K562 (cell line): Measurements from ENCODE around the gene THADA. TPM values are rescaled to one million over a fixed set of nuclear protein-coding genes. Genes with fewer than 3 reads are reported as not detected.

ENCODE experiments used
- ATAC-seq: fragments of 200-7000 bp; cut with Tn5 transposase; 3 replicates; pipeline ENCODE4 v1.9.1; 2020; ENCODE audit warnings: moderate library complexity
- BruUV-seq: library from RNA; stranded (reverse); fragments of 400-500 nt; replicated peaks from 2 replicates; lab custom pipeline; 2021; lab: Mats Ljungman, UMichigan
- CTCF ChIA-PET: fragments of 300-600 bp; formaldehyde crosslinking; extraction: SDS; loops from one replicate; lab custom pipeline; 2021; ENCODE audit warnings: low intra/inter-chr PET ratio; lab: Yijun Ruan, JAX
- POLR2A ChIA-PET: fragments of 300-600, 350-650 bp; sonication (Branson Sonifier 250); formaldehyde crosslinking; extraction: SDS; loops from one replicate; lab custom pipeline; 2021; ENCODE audit warnings: antibody characterized with exemption, inconsistent platforms; lab: Yijun Ruan, JAX
- DNase-seq, 4 experiments: peaks; one replicate each; pipeline versions ENCODE4 v3.0.0 to v3.0.0-alpha.2; 2011 to 2018; ENCODE audit warnings: low spot score in 3 of 4, mixed read lengths in 3 of 4; ENCODE audit errors: extremely low read depth in 1 of 4
- FAIRE-seq: peaks from 2 replicates; lab custom pipeline; 2011; peaks lifted over from hg19 to GRCh38; lab: Jason Lieb, UNC
- H2AFZ ChIP-seq: 2 replicates; pipeline ENCODE4 v1.6.0; 2011; ENCODE audit warnings: low read depth, low read length, control low read depth, inconsistent platforms
- H3K27ac ChIP-seq: fragments of 200-600 bp; 3 replicates; pipeline ENCODE4 v1.8.0; 2011; ENCODE audit warnings: low read depth, mild to moderate bottlenecking, control low read depth, inconsistent platforms, low read length, moderate library complexity, mixed read lengths; ENCODE audit errors: extremely low read depth
- H3K27me3 ChIP-seq, 2 experiments: fragments of 300-600 bp in 1 of 2; 2 replicates in 1 of 2; 3 replicates in 1 of 2; pipeline versions ENCODE4 v1.6.0 to v1.8.0; 2011; ENCODE audit warnings: inconsistent platforms in 2 of 2, low read length in 2 of 2, mild to moderate bottlenecking in 1 of 2, mixed read lengths in 1 of 2, moderate library complexity in 1 of 2; ENCODE audit not compliant: control insufficient read depth in 2 of 2, insufficient read depth in 2 of 2
- H3K36me3 ChIP-seq: fragments of 300-600 bp; 3 replicates; pipeline ENCODE4 v1.8.0; 2011; ENCODE audit warnings: mild to moderate bottlenecking, low read length, inconsistent platforms; ENCODE audit not compliant: control insufficient read depth, insufficient read depth
- H3K4me1 ChIP-seq, 2 experiments: fragments of 200-600 bp in 1 of 2; replicated peaks in 1 of 2; 2 replicates in 1 of 2; 3 replicates in 1 of 2; pipeline versions ENCODE4 v1.5.1 to v1.8.0; 2011; ENCODE audit warnings: inconsistent platforms in 2 of 2, low read length in 2 of 2, mild to moderate bottlenecking in 1 of 2, mixed read lengths in 1 of 2, moderate library complexity in 1 of 2; ENCODE audit not compliant: control insufficient read depth in 2 of 2, insufficient read depth in 2 of 2
- H3K4me2 ChIP-seq: 2 replicates; pipeline ENCODE4 v1.6.1; 2011; ENCODE audit warnings: low read length, control low read depth, inconsistent platforms, mixed read lengths; ENCODE audit not compliant: insufficient read depth
- H3K4me3 ChIP-seq: fragments of 200-600 bp; sonication (generic), shearing (Covaris generic); 2 replicates; pipeline ENCODE4 v1.5.1; 2016; ENCODE audit warnings: control low read depth, inconsistent platforms
- H3K79me2 ChIP-seq: fragments of 200-600 bp; 3 replicates; pipeline ENCODE4 v1.8.0; 2011; ENCODE audit warnings: low read length, inconsistent platforms; ENCODE audit not compliant: control insufficient read depth, insufficient read depth
- H3K9ac ChIP-seq, 2 experiments: 2 replicates each; pipeline versions ENCODE4 v1.6.0 to v1.6.1; 2011; ENCODE audit warnings: low read depth in 2 of 2, low read length in 2 of 2, control low read depth in 1 of 2, inconsistent platforms in 1 of 2, mild to moderate bottlenecking in 1 of 2, mixed read lengths in 1 of 2; ENCODE audit not compliant: insufficient read depth in 1 of 2
- H3K9me1 ChIP-seq: one replicate; pipeline ENCODE4 v1.6.0; 2011; ENCODE audit warnings: inconsistent platforms, mild to moderate bottlenecking, low read length, moderate library complexity; ENCODE audit not compliant: control insufficient read depth, insufficient read depth
- H3K9me3 ChIP-seq: replicated peaks from 2 replicates; pipeline ENCODE4 v1.5.1; 2011; ENCODE audit warnings: low read depth, low read length, inconsistent platforms; ENCODE audit not compliant: control insufficient read depth, insufficient read depth
- H4K20me1 ChIP-seq: replicated peaks from 2 replicates; pipeline ENCODE4 v1.6.1; 2011; ENCODE audit warnings: low read length, inconsistent platforms, mixed read lengths; ENCODE audit not compliant: control insufficient read depth, insufficient read depth
- HES1 ChIP-seq: fragments of 450-650 bp; IDR thresholded peaks from 2 replicates; pipeline ENCODE4 v1.6.1; 2016; ENCODE audit warnings: low read depth, mild to moderate bottlenecking, moderate library complexity
- MED1 ChIP-seq: sonication (generic); formaldehyde crosslinking; IDR thresholded peaks from 2 replicates; pipeline ENCODE4 v1.8.1; 2023; ENCODE audit warnings: missing genetic modification reagents, borderline replicate concordance
- SRSF7 ChIP-seq: fragments of 200-400 bp; formaldehyde crosslinking; optimal IDR thresholded peaks from 2 replicates; pipeline ENCODE3; 2017; ENCODE audit warnings: mild to moderate bottlenecking, low read depth, low read length
- TGIF2 ChIP-seq: sonication (generic); formaldehyde crosslinking; IDR thresholded peaks from 2 replicates; pipeline ENCODE4 v1.8.1; 2022; ENCODE audit warnings: mild to moderate bottlenecking, missing genetic modification reagents, moderate library complexity
- ZBTB12 ChIP-seq: fragments of 250-450 bp; sonication (Bioruptor Pico); IDR thresholded peaks from 2 replicates; pipeline ENCODE4 v1.4.0; 2020
- ZKSCAN3 ChIP-seq: fragments of 250-450 bp; sonication (Bioruptor Pico); IDR thresholded peaks from 2 replicates; pipeline ENCODE4 v1.4.0; 2020
- WGBS: fragments of 100-300 bp; shearing (Covaris generic); methylation state at CpG from one replicate; pipeline ENCODE4 v1.1.6; 2016; ENCODE audit warnings: low coverage, mixed read lengths; ENCODE audit not compliant: insufficient coverage; ENCODE audit errors: missing lambda C conversion rate; 5-methylcytosine and 5-hydroxymethylcytosine counted together
- in situ Hi-C: fragments of 300-500 bp; cut with MboI; formaldehyde crosslinking; loops from 4 replicates; pipeline ENCODE4 v1.15.0; 2018; ENCODE audit warnings: inconsistent platforms, mixed read lengths
- intact Hi-C: fragments of 100-400 bp; cut with micrococcal nuclease; formaldehyde crosslinking; loops from 2 replicates; pipeline ENCODE4 v1.14.2; 2022
- polyA plus RNA-seq, 8 experiments: library from polyadenylated mRNA; depleted of rRNA in 4 of 8; stranded (reverse) in 5 of 8; unstranded in 3 of 8; fragments of >200 nt; fragmentation: Nextera tagmentation in 2 of 8; fragmentation: Illumina TruSeq in 1 of 8; extraction: Ambion mirVana in 2 of 8; extraction: Trizol in 1 of 8; gene quantifications; 2 replicates each; pipeline versions ENCODE4 v1.2.1 to v1.2.3, GENCODE V29; 2011 to 2014; ENCODE audit warnings: inconsistent platforms in 1 of 8, missing spikeins in 1 of 8
- total RNA-seq, 7 experiments: library from RNA; depleted of rRNA in 6 of 7; stranded (reverse); fragments of >200 nt in 6 of 7; fragmentation: Illumina TruSeq in 2 of 7; extraction: Trizol in 2 of 7; gene quantifications; 2 replicates each; pipeline versions ENCODE4 v1.2.1 to v1.2.3, GENCODE V29; 2011 to 2021; ENCODE audit warnings: low replicate concordance in 1 of 7
- TF ChIP-seq, protein P1 (sequence below): fragments of 450-650 bp; IDR thresholded peaks from 2 replicates; pipeline ENCODE4 v1.6.1; 2017; ENCODE audit warnings: antibody characterized with exemption, mild to moderate bottlenecking
- TF ChIP-seq, protein P2 (sequence below): sonication (generic); formaldehyde crosslinking; IDR thresholded peaks from 2 replicates; pipeline ENCODE4 v1.8.1; 2023; ENCODE audit warnings: mild to moderate bottlenecking, missing genetic modification reagents

The THADA gene
- total and polyA plus RNA-seq, 9 of the 15 experiments (the other 6 are each of a cell fraction or from before 2014, with no cell fraction given) = 17.8 to 34.7 (median 31.9) TPM

DNA sequence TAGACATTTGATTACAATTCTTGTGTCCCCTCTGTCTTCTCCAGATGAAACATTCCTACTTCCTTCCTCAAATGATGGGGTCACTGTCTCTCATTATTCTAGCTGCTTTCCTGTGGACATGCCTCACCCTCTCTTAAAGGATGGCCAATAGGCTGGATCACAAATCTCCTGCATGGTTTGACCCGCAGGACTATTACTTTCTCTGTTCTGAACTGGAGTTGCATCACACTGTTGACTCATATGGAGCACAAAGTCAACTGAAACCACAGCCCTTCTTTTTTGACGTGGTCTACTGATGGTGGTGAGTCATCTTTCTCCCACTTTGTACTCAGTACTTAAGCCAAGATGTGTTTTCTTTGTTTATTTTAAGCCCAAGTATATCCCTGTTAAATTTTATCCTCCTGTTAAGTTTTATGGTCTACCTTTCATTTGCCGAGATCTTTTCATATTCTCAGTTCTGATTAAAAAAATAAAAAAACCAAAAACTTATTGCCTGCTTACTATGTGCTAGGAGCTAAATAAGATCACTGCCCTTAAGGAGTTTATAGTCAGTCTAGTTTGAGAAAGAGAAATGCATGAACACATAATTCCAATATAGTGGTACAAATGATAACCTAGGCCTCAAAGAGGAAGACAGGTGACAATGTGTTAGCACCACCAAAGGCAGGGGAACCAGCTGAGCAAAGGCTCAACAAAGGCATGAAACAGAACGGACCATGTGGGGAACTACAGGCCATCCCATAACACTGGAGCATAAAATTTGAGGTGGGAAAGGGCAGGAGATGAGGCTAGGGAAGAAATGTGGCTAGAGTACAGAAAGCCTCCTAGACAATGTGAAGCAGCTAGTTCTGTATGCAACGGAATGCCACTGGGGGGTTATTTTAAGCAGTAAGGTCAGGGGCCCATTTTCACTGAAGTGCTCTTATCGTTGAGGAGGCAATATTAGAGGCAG is 301.8 kb downstream of the THADA start:
- in situ Hi-C loops = no loop called here
- H3K4me3 ChIP-seq = no peak overlapping the region
- TF ChIP-seq TGIF2 (CRISPR knock-in tag) = no peak
- TF ChIP-seq, protein P1, sequence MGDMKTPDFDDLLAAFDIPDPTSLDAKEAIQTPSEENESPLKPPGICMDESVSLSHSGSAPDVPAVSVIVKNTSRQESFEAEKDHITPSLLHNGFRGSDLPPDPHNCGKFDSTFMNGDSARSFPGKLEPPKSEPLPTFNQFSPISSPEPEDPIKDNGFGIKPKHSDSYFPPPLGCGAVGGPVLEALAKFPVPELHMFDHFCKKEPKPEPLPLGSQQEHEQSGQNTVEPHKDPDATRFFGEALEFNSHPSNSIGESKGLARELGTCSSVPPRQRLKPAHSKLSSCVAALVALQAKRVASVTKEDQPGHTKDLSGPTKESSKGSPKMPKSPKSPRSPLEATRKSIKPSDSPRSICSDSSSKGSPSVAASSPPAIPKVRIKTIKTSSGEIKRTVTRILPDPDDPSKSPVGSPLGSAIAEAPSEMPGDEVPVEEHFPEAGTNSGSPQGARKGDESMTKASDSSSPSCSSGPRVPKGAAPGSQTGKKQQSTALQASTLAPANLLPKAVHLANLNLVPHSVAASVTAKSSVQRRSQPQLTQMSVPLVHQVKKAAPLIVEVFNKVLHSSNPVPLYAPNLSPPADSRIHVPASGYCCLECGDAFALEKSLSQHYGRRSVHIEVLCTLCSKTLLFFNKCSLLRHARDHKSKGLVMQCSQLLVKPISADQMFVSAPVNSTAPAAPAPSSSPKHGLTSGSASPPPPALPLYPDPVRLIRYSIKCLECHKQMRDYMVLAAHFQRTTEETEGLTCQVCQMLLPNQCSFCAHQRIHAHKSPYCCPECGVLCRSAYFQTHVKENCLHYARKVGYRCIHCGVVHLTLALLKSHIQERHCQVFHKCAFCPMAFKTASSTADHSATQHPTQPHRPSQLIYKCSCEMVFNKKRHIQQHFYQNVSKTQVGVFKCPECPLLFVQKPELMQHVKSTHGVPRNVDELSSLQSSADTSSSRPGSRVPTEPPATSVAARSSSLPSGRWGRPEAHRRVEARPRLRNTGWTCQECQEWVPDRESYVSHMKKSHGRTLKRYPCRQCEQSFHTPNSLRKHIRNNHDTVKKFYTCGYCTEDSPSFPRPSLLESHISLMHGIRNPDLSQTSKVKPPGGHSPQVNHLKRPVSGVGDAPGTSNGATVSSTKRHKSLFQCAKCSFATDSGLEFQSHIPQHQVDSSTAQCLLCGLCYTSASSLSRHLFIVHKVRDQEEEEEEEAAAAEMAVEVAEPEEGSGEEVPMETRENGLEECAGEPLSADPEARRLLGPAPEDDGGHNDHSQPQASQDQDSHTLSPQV = peak; percentile 80
- peak; percentile 65 for TF ChIP-seq ZBTB12 (CRISPR knock-in tag)
- TF ChIP-seq HES1 = no peak
- TF ChIP-seq SRSF7 = no peak
- TF ChIP-seq ZKSCAN3 (CRISPR knock-in tag) = no peak
- no peak for TF ChIP-seq MED1
- TF ChIP-seq, protein P2, sequence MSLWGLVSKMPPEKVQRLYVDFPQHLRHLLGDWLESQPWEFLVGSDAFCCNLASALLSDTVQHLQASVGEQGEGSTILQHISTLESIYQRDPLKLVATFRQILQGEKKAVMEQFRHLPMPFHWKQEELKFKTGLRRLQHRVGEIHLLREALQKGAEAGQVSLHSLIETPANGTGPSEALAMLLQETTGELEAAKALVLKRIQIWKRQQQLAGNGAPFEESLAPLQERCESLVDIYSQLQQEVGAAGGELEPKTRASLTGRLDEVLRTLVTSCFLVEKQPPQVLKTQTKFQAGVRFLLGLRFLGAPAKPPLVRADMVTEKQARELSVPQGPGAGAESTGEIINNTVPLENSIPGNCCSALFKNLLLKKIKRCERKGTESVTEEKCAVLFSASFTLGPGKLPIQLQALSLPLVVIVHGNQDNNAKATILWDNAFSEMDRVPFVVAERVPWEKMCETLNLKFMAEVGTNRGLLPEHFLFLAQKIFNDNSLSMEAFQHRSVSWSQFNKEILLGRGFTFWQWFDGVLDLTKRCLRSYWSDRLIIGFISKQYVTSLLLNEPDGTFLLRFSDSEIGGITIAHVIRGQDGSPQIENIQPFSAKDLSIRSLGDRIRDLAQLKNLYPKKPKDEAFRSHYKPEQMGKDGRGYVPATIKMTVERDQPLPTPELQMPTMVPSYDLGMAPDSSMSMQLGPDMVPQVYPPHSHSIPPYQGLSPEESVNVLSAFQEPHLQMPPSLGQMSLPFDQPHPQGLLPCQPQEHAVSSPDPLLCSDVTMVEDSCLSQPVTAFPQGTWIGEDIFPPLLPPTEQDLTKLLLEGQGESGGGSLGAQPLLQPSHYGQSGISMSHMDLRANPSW = no peak

More for the DNA sequence above, 301.8 kb downstream of the THADA start:
- 13% methylated on average over 6 of the region's 6 CpGs for WGBS
- Histone ChIP-seq H3K4me1 (peaks cover 10 to 36% of the 10 kb centered on the region in 2 experiments; a peak in 4 of 5 replicates), H2AFZ (peak overlapping the region; percentile 79), H3K36me3 (peaks cover 18% of the 10 kb centered on the region; the same call in 2 of the 3 replicates), H3K9me1 (no peaks in the 10 kb centered on the region), H4K20me1 (no peaks in the 10 kb centered on the region), H3K4me2 (peak overlapping the region; percentile 67), H3K9ac (peak overlapping the region in 1 of 2 experiments; percentile 59; a peak in 2 of 4 replicates), H3K9me3 (no peaks in the 10 kb centered on the region), H3K79me2 (no peaks in the 10 kb centered on the region), H3K27ac (peak overlapping the region; percentile 97), H3K27me3 (no peaks in the 10 kb centered on the region)
- FAIRE-seq (peak; percentile 90), DNase-seq (peak; percentile 62 to 86 (median 74)), ATAC-seq (peak; percentile 95)
- CTCF ChIA-PET = no interaction called here
- POLR2A ChIA-PET = interaction anchor here (0.5 to 1.2 kb wide), 7 partner anchors 19 to 224 kb away, joined by 3 to 5 read pairs (median 3); no protein-coding TSS in a partner anchor
- intact Hi-C loops = no loop called here
- BruUV-seq = TSS peak; percentile 93
